Renal cortical epithelial cell (primary cell): ENCODE measurements around the gene TSC22D3. TPM values are rescaled to one million over a fixed set of nuclear protein-coding genes. Genes with fewer than 3 reads are reported as not detected.
"Not testable (repeated sequence)": the region's sequence is repeated elsewhere in the genome, so short reads cannot be mapped to it uniquely, and the experiment has no call there.

Experiments
- DNase-seq: peaks from one replicate; pipeline ENCODE4 v3.0.0-alpha.2; 2011; ENCODE audit warnings: low read depth
- total RNA-seq: library from RNA; depleted of rRNA; stranded (reverse); fragments of >200 nt; gene quantifications from 2 replicates; pipeline ENCODE4 v1.2.3, GENCODE V29; 2014

TSC22D3 gene
- total RNA-seq, 1 donor from 2014 or later, result 82.6 TPM

DNA sequence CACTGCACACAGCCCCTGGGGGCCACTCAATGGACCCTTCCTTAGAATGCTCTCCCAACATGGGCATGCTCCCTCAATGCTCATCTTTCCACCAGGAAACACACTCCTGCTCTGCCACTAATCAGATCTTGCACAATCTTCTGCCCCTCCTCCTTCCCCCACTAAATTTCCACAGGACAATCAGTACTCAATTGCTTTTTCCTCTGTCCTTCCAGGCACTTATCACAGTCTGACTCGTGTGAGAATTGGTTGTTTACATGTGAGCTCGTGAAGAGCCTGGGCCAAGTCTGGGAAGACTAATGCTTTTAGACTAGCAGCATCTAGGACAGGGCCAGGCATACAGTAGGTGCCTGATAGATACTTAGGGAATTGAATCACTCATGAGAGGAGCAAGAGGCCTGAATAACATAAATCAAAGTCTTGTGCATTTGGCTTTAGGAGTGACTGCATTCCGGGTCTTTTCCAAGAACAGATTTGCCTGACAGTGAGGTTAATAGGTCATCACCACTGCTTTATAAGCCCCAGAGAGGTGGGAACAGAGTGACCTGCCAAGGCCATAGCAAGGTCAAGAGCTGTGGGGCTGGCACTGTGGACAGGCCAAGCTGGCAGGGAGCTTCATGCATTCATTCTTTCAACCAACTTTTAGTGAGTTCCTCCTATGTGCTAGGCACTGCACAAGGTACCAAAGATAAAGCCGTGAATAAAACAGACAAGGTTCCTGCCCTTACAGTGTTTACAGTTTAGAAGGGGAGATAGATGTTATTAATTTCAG, 92.3 kb downstream of the TSC22D3 start:
- DNase-seq, result peak; percentile 74

DNA sequence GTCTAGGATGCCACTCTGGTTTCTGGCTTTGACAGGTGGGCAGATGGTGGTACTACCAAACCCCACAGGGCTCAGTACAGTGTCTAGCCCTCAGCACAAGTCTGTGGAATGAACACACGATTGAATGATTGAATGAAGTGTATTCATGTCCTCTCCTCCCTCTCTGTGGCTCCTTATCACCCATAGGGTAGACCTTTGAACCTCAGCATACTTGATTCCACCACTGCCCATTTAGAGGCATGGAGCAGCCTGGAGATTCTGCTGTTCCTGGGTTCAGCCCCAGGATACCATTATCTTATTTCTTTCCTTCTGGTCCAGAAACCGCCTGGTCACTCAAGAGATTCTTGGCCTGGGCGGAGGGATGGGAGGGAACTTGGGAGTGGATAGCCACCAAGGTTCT, 93.3 kb downstream of the TSC22D3 start:
- no peak for DNase-seq

DNA sequence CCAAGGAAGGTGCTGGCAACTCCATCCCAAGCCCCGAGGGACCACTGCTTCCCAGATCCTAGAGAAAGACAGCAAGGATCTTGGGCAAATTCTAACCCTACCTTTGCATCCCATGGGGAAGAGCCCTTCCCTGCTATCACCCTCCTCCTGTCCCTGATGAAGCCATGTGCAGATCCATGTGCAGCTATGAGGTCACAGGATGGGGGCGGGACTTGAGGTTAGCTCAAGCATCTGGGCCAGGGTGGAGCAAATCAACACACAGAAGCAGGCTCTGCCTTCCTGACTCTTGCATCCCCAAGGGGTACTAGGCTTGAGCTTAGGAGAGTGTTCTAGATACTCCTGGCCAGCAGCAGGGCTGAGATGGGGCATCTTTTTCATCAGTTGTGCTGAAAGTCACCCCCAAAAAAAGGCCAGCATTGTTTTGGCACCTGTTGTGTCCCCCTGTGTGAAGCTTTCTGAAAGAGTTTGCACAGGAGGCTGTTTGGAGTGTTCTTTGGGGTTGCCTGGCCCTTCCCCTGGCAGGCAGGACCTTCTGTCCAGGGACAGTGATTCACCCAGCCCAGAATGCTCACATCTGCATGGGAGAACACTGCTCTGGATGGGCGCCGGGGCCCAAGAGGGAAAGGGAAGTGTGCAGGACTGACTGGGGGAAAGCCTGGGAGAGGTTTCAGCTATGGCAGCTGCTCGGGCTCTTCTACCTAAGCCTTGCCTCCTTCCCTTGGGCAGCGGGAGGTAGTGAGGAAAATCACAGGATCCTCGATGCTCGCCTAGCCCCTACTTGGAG, 96.4 kb downstream of the TSC22D3 start:
- peak; percentile 74 for DNase-seq

DNA sequence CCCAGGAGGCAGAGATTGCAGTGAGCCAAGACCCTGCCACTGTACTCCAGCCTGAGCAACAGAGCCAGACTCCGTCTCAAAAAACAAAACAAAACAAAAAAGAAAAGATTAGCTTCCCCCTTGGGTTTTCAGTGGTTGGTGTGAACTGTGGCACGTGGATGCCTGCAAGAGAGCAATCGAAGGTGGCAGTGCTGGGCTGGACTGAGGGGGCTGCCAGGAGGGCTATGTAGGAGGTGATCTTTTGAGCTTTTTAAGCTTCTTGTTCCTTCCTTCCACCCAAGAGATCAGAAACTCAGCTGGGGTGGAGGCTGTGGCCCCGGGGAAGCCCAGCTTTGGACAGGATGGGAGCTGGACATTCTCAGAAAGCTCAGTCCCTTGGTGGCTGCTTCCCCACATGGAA, 97.7 kb downstream of the TSC22D3 start:
- DNase-seq, result no peak

DNA sequence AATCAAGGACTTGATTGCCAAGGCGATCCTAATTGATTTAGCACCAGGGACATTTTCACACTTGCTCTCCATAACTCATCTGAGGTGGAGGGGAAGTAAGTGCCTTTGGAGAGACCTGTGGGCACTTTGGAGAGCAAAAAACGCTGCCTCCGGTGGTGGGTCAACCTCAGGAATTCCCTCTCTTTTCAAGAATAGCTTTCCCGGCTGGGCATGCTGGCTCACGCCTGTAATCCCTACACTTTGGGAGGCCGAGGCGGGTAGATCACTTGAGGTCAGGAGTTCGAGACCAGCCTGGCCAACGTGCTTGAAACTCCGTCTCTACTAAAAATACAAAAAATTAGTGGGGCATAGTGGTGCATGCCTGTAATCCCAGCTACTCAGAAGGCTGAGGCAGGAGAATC, 98.1 kb downstream of the TSC22D3 start:
- peak; percentile 76 for DNase-seq

DNA sequence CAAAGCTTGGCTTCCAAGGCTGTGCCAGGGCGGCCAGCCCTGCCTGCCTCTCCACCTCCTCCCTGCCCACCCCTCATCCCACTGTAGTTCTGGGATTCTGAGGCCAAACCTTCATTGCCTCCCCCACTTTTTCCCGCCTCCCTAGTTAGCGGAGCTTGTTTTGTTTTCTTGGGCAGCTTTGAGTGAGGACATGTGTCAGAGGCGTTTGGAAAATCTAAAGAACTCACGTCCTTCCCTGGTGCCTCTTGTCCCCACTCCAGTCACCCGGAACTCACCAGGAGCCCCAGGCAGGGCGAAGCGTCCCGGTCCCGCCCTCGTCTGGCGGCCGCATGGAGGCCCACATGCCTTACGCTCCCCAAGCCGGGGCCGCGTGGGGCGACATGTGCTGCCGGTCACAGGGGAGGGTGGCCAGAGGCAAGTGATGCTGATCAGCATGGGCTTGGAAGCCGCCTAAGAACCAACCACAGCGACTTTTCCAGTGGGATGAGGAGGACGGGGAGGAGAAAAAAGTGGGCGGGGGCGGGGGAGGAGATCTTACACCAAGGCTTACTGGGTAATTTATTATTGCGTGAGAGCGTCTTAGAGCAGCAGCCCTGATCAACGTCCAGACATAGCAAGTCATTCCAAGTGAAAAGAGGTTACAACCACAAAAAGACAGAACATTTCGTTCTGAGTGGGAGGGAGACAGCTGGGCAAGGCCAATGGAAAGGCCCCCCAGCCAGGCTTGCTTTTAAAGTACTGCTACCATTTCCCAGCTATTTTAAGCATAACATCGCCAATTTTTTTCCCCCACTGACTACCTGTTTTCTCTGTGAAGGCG, 98.8 kb downstream of the TSC22D3 start:
- DNase-seq, result peak; percentile 95

DNA sequence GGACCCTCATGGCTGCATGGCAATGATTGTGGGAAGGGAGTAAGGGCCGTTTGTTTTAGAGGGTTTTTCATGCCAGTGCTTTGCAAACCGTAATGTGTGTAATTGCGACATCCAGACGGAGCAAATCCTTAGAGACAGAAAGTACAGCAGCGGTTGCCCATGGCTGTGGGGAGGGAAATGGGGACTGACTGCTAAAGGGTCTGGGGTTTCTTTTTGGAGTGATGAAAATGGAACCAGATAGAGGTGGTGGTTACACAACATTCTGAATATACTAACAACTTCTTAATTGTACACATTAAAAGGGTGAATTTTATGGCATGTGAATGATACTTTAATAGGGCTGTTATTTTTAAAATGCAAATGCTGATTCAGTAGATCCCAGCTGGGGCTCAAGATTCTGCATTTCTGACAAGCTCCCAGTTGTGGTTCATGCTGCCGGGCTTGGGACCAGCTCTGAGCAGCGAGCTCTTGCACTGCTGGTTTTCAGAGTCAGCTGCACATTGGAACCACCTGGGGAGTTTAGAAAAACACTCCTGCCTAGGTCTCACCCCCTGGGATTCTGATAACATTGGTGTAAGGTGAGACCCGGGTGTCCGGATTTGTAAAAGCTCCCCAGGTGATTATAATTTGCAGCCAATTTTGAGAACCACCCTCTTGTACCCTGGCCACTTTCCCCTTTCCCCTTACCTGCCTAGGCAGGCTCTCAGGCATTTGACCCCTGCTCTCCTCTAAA, 99.6 kb downstream of the TSC22D3 start:
- peak; percentile 68 for DNase-seq

DNA sequence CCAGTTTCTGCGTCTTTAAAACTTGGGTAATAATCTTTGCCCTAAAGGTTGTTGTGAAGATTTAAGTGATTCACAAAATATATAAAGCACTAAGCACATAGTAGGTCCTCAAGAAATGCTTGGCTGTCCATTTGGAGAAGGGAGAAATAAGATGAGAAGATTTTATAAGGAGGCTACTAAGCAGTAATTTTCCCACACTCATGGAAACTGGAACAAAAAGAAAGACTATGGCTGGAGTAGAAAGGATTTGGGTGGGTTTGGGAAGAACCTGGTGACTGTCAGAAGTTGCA, 100.3 kb downstream of the TSC22D3 start:
- DNase-seq, result no peak

DNA sequence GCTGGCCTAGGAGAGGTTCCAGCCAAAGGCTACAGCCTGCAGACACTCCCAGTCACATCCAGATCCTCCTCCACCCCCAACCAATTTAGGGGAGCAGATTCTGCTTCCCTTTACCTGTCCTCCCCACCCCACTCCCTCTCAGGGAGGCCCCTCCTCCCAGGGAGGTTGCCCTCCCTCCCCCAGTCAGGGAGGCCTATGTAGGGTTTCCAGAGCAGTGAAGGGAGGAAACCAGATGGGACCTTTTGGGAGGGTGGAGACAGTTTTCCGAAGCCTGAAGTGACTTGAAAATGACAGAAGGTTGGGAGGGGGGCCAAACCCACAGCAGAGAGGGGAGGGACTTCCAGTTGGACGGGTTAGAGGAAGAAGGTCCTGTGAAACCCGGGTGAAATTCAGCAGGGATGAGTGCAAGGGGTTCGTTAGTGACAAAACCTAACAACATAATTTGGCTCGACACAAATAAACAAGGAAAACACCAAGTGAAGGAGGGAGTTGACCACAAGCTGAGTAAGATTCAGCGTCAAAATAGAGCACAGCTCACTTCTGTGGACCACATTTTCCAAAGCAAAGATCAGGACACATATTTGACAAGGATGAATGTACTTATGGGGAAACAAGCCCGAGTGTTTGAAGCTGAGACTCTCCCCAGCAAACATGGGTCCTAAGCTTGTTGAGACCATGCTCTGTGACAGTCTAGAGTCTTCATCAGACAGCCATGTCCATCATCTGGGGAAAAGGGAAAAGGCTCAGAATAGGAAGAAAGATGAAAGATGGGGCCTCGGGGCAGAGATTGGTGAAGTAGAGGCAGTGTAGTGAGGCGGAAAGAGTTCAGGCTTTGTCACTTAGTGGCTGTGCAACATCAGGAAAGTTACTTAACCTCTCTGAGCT, 100.9 kb downstream of the TSC22D3 start:
- DNase-seq, result peak; percentile 88

DNA sequence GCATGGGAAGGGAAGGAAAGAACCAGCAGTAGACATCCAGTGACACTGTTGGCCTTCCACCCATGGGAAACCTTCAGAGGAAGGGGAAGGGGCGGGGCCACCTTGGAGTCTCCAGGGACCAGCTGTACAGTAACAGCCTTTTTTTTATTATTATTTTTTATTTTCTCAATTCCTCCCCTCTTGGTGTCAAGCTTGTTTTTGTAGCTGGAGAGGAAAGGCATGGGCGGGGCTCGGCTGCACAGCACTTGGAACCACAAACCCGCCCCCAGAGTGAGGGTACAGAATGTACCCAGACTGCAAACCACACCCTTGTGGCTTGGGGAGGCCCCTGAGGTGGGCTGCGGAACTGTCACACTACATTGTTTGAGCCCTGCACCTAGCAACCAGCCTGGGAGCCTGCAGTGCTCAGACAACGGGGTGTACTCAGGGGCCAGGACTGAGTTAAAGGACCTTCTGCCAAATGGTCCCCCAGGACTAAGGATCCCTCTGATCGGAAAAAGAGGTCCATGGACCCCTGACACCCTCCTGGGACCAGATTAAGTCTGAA, 101.6 kb downstream of the TSC22D3 start:
- peak; percentile 89 for DNase-seq

DNA sequence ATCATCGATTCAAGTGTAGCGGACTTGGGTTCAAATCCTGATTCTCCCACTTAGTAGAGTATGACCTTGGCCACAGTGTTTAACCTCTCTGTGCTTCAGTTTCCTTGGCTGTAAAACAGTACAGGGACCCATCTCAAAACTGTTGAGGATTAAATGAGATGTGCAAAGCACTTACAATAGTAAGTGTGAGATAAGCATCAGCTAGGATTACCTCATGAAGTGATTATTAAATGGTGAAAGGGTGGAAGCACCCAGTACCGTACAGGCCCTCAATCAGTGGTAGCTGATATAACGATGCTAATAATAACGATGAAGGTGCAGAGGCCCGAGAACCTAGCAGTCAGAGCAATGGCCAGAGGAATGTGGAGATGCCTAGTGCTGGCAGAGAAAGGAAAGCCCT, 102.2 kb downstream of the TSC22D3 start:
- DNase-seq, result no peak

DNA sequence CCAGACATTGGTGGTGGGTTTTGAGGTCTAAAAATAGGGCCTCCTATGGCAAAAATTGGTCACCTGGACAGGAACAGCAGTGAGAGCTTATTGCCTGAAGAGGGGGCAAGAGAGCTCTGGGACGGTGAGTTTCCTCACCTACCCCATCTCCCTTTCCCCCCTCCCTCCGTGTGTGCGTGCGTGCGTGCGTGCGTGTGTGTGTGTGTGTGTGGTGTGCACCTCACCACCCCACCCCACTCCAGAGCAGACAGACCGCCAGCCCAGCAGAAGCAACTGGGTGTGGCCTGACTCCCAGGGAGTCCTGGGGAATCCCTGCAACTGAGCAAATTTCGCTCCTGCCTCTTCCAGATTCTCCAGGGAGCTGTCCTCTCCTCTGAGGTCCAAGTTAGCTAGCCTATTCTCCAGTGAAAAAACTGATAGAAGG, 102.6 kb downstream of the TSC22D3 start:
- peak; percentile 72 for DNase-seq

DNA sequence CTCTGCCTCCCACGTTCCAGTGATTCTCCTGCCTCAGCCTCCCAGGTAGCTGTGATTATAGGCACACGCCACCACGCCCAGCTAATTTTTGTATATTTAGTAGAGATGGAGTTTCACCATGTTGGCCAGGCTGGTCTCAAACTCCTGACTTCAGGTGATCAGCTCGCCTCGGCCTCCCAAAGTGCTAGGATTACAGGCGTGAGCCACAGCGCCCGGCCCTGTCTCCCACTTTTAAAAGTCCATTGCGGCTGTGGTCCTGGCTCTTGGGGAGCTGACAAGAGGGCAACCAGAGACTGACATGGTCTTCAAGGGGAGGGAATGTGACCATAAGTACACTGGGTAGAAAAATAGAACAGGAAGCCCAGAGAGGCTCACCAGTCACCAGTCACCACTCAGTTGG, 104.3 kb downstream of the TSC22D3 start:
- not testable (repeated sequence) for DNase-seq

DNA sequence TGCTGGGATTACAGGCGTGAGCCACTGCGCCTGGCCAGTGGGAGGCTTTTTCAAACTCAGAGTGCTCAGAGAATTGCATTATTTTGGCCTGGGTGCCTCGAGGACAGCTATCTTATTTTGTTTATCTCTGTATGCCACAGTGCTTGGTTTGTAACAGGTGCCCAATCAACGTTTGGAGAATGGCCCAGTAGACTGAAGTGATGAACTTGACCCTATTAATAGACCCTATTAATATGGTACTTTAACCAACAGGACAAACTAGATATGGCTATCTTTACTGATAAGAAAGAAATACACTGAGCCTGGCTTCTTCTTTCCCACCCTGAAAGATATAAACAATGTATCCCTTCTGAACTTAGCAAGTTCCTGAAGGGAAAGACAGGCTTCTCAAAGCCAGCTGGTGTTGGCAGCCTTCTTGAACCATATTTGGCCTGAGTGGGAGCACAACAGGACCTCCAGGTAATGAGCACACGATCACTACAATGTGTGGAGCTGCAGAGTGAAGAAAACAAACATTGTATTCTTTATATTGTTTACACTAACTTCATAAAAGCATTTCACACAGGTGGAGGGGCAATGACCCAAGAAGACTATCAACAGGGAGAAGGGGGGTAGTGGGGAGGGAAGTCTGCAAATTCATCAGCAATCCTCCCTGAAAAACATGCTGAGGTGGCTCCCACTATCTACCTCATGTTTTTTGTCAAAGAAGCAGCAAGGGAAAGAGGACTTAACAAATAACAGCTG, 105.5 kb downstream of the TSC22D3 start:
- DNase-seq, result no peak

DNA sequence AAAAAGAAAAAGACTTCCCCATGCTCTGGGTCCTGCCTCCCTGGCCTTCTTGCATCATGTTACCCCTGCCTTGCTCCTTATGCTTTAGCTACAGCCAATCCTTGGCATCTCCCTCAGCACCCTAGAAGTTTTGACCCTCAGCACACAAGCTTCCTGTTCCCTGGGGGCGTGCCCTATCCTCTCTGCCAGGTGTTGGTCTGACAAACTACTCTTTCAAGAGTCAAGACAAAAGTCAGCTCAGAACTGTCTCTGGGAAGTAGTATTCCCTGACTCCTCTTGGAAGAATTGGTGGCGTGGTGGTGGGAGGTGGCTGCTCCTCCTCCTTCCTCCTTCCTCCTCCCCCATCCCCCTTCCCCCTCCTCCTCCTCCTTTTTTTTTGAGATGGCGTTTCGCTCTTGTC, 106.3 kb downstream of the TSC22D3 start:
- DNase-seq, result no peak

DNA sequence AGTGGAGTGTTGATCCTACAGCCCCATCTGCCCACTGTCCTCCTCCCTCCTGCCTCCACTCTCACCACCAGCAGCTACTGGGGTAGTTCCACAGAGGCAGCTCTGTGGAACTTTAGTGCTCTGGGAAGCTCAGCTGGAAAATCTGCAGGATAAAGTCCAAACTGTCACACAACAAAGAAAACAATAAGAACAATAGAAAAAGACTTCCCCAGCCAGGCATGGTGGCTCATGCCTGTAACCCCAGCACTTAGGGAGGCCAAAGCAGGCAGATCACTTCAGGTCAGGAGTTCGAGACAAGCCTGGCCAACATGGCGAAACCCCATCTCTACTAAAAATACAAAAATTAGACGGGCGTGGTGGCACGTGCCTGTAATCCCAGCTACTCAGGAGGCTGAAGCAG, 106.9 kb downstream of the TSC22D3 start:
- DNase-seq, result not testable (repeated sequence)

DNA sequence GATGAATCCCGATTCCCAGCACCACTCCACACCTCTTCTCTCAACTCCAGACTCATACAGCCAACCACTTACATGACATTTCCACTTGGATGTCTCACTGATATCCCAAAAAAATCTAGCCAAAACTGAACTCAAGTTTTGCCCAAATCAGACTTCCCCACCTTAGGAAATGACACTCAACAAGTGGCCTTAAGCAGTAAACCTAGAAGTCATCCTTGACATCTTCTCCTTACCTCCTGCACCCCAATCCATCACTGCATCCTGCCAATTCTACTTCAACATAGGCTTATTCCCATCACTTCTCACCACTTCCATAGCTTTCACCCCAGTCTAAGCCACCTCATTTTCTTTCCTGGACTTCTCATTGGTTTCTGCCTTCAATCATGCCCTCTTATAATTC, 108.2 kb downstream of the TSC22D3 start:
- DNase-seq, result no peak

DNA sequence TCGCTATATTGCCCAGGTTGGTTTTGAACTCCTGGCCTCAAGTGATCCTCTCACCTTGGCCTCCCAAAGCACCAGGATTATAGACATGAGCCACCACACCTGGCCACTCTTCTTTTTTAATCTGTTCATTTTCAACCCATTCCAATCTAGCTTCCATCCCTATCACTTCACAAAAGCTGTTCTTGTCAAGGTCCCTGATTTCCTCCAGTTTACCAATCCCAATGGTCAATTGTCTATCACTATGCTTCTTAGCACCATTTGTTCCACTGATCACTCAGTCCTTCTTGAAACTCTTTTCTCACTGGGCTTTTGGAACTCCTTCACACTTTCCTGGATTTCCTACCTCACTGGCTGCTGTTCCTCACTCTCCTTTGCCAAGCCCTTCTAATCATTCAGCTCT, 108.7 kb downstream of the TSC22D3 start:
- DNase-seq, result no peak
